PFSK-1 (cell line): ENCODE measurements around the gene POU2F1.

ENCODE experiments used
- POLR2AphosphoS5 ChIP-seq: IDR thresholded peaks from 2 replicates; pipeline ENCODE4 v1.6.1; 2012; ENCODE audit warnings: low read depth, mild to moderate bottlenecking, control low read depth, low read length, moderate library complexity
- TAF1 ChIP-seq: IDR thresholded peaks from 2 replicates; pipeline ENCODE4 v1.6.1; 2012; ENCODE audit warnings: low read length, control low read depth, borderline replicate concordance; ENCODE audit not compliant: insufficient read depth
- TF ChIP-seq, protein P1 (sequence below), 2 experiments: IDR thresholded peaks; 2 replicates each; pipeline versions ENCODE4 v1.6.1 to v1.8.0; 2011 to 2012; ENCODE audit warnings: low read depth in 2 of 2, low read length in 2 of 2, control low read depth in 1 of 2, inconsistent platforms in 1 of 2, mild to moderate bottlenecking in 1 of 2, moderate library complexity in 1 of 2; ENCODE audit not compliant: insufficient read depth in 1 of 2

DNA sequence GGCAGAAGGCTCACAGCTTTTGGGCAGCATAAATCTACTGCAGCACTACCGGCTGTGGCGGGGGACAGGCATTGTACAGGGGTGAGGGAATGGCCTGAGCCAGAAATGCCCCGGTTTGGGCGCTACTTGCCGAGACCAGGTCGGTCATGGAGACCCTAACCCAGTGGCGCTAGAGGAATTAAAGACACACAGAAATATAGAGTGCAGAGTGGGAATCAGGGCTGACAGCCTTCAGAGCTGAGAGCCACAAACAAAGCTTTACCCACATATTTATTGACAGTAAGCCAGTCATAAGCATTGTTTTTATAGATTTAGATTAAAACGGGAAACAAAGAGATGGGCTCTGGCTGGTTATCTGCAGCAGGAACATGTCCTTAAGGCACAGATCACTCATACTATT, 101.8 kb downstream of the POU2F1 start:
- TF ChIP-seq POLR2AphosphoS5 = no peak
- TF ChIP-seq, protein P1, sequence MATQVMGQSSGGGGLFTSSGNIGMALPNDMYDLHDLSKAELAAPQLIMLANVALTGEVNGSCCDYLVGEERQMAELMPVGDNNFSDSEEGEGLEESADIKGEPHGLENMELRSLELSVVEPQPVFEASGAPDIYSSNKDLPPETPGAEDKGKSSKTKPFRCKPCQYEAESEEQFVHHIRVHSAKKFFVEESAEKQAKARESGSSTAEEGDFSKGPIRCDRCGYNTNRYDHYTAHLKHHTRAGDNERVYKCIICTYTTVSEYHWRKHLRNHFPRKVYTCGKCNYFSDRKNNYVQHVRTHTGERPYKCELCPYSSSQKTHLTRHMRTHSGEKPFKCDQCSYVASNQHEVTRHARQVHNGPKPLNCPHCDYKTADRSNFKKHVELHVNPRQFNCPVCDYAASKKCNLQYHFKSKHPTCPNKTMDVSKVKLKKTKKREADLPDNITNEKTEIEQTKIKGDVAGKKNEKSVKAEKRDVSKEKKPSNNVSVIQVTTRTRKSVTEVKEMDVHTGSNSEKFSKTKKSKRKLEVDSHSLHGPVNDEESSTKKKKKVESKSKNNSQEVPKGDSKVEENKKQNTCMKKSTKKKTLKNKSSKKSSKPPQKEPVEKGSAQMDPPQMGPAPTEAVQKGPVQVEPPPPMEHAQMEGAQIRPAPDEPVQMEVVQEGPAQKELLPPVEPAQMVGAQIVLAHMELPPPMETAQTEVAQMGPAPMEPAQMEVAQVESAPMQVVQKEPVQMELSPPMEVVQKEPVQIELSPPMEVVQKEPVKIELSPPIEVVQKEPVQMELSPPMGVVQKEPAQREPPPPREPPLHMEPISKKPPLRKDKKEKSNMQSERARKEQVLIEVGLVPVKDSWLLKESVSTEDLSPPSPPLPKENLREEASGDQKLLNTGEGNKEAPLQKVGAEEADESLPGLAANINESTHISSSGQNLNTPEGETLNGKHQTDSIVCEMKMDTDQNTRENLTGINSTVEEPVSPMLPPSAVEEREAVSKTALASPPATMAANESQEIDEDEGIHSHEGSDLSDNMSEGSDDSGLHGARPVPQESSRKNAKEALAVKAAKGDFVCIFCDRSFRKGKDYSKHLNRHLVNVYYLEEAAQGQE (IDR thresholded peaks at IDR 0.05; ENCODE audit: insufficient read depth in 1 of 2, low read depth in 2 of 2, low read length in 2 of 2) = no peak
- no peak for TF ChIP-seq TAF1
